Astrocyte (in vitro differentiated cells and primary cell): ENCODE results near the gene HNRNPM. TPM values are rescaled to one million over a fixed set of nuclear protein-coding genes. Genes with fewer than 3 reads are reported as not detected.
A peak's percentile ranks its signal among the peaks of the same experiment; 100 is the strongest.
"Not testable (repeated sequence)": the region's sequence is repeated elsewhere in the genome, so short reads cannot be mapped to it uniquely, and the experiment has no call there.

Experiments
- DNase-seq: peaks from one replicate; pipeline ENCODE4 v3.0.0-alpha.2; 2010; ENCODE audit warnings: low read depth
- FAIRE-seq: peaks from 2 replicates; lab custom pipeline; 2011; peaks lifted over from hg19 to GRCh38; lab: Jason Lieb, UNC
- H2AFZ ChIP-seq: 2 replicates; pipeline ENCODE4 v1.6.0; 2012; ENCODE audit warnings: low read depth, low read length, inconsistent platforms
- H3K27ac ChIP-seq: 2 replicates; pipeline ENCODE4 v1.5.1; 2011; ENCODE audit warnings: low read depth, low read length, inconsistent platforms
- H3K27me3 ChIP-seq: 2 replicates; pipeline ENCODE4 v1.6.0; 2011; ENCODE audit warnings: low read length, inconsistent platforms; ENCODE audit not compliant: insufficient read depth
- H3K36me3 ChIP-seq: 2 replicates; pipeline ENCODE4 v1.5.1; 2011; ENCODE audit warnings: low read length, inconsistent platforms; ENCODE audit not compliant: insufficient read depth
- H3K4me1 ChIP-seq: 2 replicates; pipeline ENCODE4 v1.5.1; 2011; ENCODE audit warnings: low read length, inconsistent platforms; ENCODE audit not compliant: insufficient read depth
- H3K4me2 ChIP-seq: 2 replicates; pipeline ENCODE4 v1.6.0; 2012; ENCODE audit warnings: low read length, inconsistent platforms
- H3K4me3 ChIP-seq: 2 replicates; pipeline ENCODE4 v1.5.1; 2011; ENCODE audit warnings: low read depth, mild to moderate bottlenecking, low read length, inconsistent platforms; ENCODE audit not compliant: insufficient read depth
- H3K79me2 ChIP-seq: 2 replicates; pipeline ENCODE4 v1.6.0; 2012; ENCODE audit warnings: mild to moderate bottlenecking, low read length, inconsistent platforms; ENCODE audit not compliant: insufficient read depth
- H3K9ac ChIP-seq: 2 replicates; pipeline ENCODE4 v1.6.0; 2012; ENCODE audit warnings: mild to moderate bottlenecking, low read length, inconsistent platforms
- H3K9me3 ChIP-seq: 2 replicates; pipeline ENCODE4 v1.5.1; 2012; ENCODE audit warnings: low read depth, mild to moderate bottlenecking, low read length, inconsistent platforms; ENCODE audit not compliant: insufficient read depth
- H4K20me1 ChIP-seq: 2 replicates; pipeline ENCODE4 v1.6.0; 2012; ENCODE audit warnings: low read length, inconsistent platforms; ENCODE audit not compliant: insufficient read depth
- H3K27ac Mint-ChIP-seq: one replicate; pipeline ENCODE4 v1.8.0; 2021; ENCODE audit warnings: mild to moderate bottlenecking, mixed read lengths; ENCODE audit not compliant: unreplicated experiment
- H3K27me3 Mint-ChIP-seq: one replicate; pipeline ENCODE4 v1.8.0; 2021; ENCODE audit warnings: low read depth, mixed read lengths; ENCODE audit not compliant: unreplicated experiment
- H3K36me3 Mint-ChIP-seq: one replicate; pipeline ENCODE4 v1.8.0; 2021; ENCODE audit warnings: low read depth, mixed read lengths; ENCODE audit not compliant: unreplicated experiment
- H3K4me1 Mint-ChIP-seq: one replicate; pipeline ENCODE4 v1.8.0; 2021; ENCODE audit warnings: low read depth, mixed read lengths; ENCODE audit not compliant: unreplicated experiment
- H3K4me3 Mint-ChIP-seq: one replicate; pipeline ENCODE4 v1.8.0; 2021; ENCODE audit warnings: mild to moderate bottlenecking, moderate library complexity, mixed read lengths; ENCODE audit not compliant: unreplicated experiment
- H3K9me3 Mint-ChIP-seq: one replicate; pipeline ENCODE4 v1.8.0; 2021; ENCODE audit warnings: mild to moderate bottlenecking, mixed read lengths; ENCODE audit not compliant: unreplicated experiment
- CTCF ChIP-seq: IDR thresholded peaks from 2 replicates; pipeline ENCODE4 v1.5.1; 2011; ENCODE audit warnings: low read depth, mild to moderate bottlenecking, inconsistent platforms, low read length, moderate library complexity; ENCODE audit not compliant: insufficient read depth
- EZH2 ChIP-seq: IDR thresholded peaks from 2 replicates; pipeline ENCODE4 v1.6.1; 2012; ENCODE audit warnings: mild to moderate bottlenecking, low read length, inconsistent platforms; ENCODE audit not compliant: insufficient read depth
- total RNA-seq: library from RNA; stranded (reverse); gene quantifications from 2 replicates; pipeline ENCODE4 v1.2.1, GENCODE V29; 2021

Gene HNRNPM
- total RNA-seq, 1 donor from 2014 or later, result 172 TPM

GRCh38 chr19:8513687-8514504 is 69.1 kb downstream of the HNRNPM start, which contains the start of gene ZNF414:
Gene ZNF414 (minus strand): TSS chr19:8514167. CDS start chr19:8514046, 121 bp downstream.
- no peak for TF ChIP-seq CTCF
- TF ChIP-seq EZH2, result no peak
- Mint-ChIP-seq H3K27me3 (no peaks in the 10 kb centered on the region), H3K4me3 (peak within 1 kb of the TSS; percentile 86), H3K36me3 (no peaks in the 10 kb centered on the region), H3K27ac (peak within 1 kb of the TSS; percentile 96), H3K4me1 (peaks cover 10% of the 10 kb centered on the region), H3K9me3 (no peaks in the 10 kb centered on the region)
- FAIRE-seq (peak; percentile 5), DNase-seq (peak; percentile 88)
- Histone ChIP-seq H3K9ac (peak within 1 kb of the TSS; percentile 100), H3K4me2 (peak within 1 kb of the TSS; percentile 91), H3K4me1 (peaks cover 7% of the 10 kb centered on the region), H2AFZ (peak within 1 kb of the TSS; percentile 100), H3K27ac (peak within 1 kb of the TSS; percentile 100), H3K9me3 (no peaks in the 10 kb centered on the region), H4K20me1 (no peaks in the 10 kb centered on the region), H3K36me3 (no peaks in the 10 kb centered on the region), H3K27me3 (no peaks in the 10 kb centered on the region), H3K79me2 (peaks cover 3% of the 10 kb centered on the region), H3K4me3 (peak within 1 kb of the TSS; percentile 79)

- H3K27me3 Mint-ChIP-seq, H3K36me3 Mint-ChIP-seq, FAIRE-seq, H3K36me3 ChIP-seq, H3K4me1 Mint-ChIP-seq, H3K9me3 Mint-ChIP-seq, H3K27me3 ChIP-seq, H4K20me1 ChIP-seq, H3K4me1 ChIP-seq, DNase-seq, H3K79me2 ChIP-seq, H3K9me3 ChIP-seq: not testable (repeated sequence)
- peak overlapping the region; percentile 100 for H3K27ac ChIP-seq
- Mint-ChIP-seq H3K27ac (peak overlapping the region; percentile 96), H3K4me3 (peak overlapping the region; percentile 86)
- H3K4me3 ChIP-seq, result peak overlapping the region; percentile 79
- H2AFZ ChIP-seq, result peak overlapping the region; percentile 100
- peak overlapping the region; percentile 91 for H3K4me2 ChIP-seq
- peak overlapping the region; percentile 100 for H3K9ac ChIP-seq
Measured at GRCh38 chr19:8514505-8515009, 69.8 kb downstream of the HNRNPM start.

GRCh38 chr19:8515317-8515716 is 70.5 kb downstream of the HNRNPM start:
- Mint-ChIP-seq H3K27me3 (no peaks in the 10 kb centered on the region), H3K27ac (peak overlapping the region; percentile 38), H3K4me3 (peak overlapping the region; percentile 64), H3K36me3 (no peaks in the 10 kb centered on the region), H3K4me1 (peaks cover 10% of the 10 kb centered on the region), H3K9me3 (no peaks in the 10 kb centered on the region)
- DNase-seq, result no peak
- no peaks in the 10 kb centered on the region for H3K36me3 ChIP-seq
- H3K4me3 ChIP-seq, result no peak overlapping the region
- H2AFZ ChIP-seq, result no peak overlapping the region
- TF ChIP-seq CTCF (no peak), EZH2 (no peak)
- H3K4me2 ChIP-seq, result no peak overlapping the region
- H3K9ac ChIP-seq, result no peak overlapping the region
- no peaks in the 10 kb centered on the region for H3K9me3 ChIP-seq
- peaks cover 7% of the 10 kb centered on the region for H3K4me1 ChIP-seq
- peaks cover 3% of the 10 kb centered on the region for H3K79me2 ChIP-seq
- no peaks in the 10 kb centered on the region for H4K20me1 ChIP-seq
- no peaks in the 10 kb centered on the region for H3K27me3 ChIP-seq
- FAIRE-seq, result no peak
- no peak overlapping the region for H3K27ac ChIP-seq
